Fibroblast of skin of back (primary cell): Measurements from ENCODE around the gene ENGASE.

ENCODE experiments used
- DNase-seq: peaks from one replicate; pipeline ENCODE4 v3.0.0-alpha.2; 2013

ENGASE gene

GRCh38 chr17:79095345-79096055, 20.9 kb downstream of the ENGASE start:
- peak; percentile 6 for DNase-seq

DNA sequence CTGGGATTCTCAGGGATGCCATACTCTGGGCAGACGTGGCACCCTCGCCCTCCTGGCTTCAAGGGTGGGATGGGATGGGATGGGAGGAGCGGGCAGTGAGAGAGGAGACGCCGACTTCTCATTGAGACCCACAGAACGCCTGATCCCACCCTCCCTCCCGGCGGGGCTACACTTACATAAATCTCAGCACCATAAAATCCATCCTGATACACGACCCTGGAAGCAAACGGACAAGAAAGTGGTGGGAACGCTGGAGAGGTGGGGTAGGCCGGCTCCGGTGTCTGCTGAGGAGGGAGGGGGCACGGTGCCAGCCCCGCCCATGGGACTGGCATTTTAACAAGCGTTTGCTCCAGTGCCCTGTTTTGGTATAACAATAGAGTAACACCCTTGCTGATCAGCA, 21.9 kb downstream of the ENGASE start:
- DNase-seq, result no peak

GRCh38 chr17:79097226-79098055, 22.8 kb downstream of the ENGASE start:
- DNase-seq, result no peak

GRCh38 chr17:79098282-79098867, 23.8 kb downstream of the ENGASE start:
- no peak for DNase-seq

- no peak for DNase-seq
Observed at GRCh38 chr17:79100405-79100804, 25.8 kb downstream of the ENGASE start.

DNA sequence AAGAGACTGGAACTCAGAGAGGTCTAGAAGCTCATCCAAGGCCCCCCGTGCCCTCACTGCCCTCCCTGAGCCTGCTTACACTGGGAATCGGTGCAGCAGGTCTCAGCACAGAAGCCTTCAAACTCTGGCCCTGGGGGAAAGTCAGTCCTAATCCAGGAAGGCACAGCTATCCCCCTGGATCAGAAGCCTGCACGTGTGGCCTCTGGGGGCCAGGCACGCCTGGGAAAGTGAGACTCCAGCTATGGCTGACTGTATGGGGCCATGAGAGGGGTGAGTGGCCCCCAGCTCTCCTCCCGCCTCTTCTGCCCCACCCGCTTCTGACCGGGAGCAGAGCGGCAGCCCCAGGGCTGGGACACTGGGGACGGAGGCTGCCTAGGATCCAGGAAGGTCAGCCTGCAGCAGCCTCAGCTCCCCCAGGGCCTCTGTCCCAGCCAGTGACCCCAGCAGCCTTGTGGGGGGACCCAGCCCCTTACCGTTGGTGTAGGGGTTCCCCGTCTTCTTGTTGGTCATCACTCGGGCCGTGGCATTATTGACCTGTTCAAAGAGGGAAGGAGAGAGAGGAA, 26.6 kb downstream of the ENGASE start:
- no peak for DNase-seq

DNA sequence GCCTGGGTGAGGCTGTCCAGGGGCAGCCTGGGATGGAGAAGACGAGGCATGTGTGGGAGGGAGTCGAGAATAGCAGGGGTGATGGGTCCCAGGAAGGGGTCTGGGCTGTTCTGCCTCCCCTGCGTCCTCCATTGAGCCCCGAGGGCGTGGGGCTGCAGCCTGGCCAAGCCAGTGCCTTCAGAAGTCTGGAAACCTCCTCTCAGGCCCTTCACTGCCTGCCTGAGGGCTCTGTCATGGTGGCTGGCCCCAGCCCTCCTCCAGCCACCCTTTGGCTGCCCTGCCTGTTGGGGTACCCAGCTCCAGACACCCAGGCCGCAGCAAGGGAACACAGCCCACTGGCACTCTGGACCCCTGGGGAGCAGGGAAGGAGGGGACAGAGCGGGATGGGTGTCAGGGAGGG, 27.6 kb downstream of the ENGASE start:
- DNase-seq, result no peak

GRCh38 chr17:79104898-79105600, 30.4 kb downstream of the ENGASE start:
- DNase-seq, result no peak

DNA sequence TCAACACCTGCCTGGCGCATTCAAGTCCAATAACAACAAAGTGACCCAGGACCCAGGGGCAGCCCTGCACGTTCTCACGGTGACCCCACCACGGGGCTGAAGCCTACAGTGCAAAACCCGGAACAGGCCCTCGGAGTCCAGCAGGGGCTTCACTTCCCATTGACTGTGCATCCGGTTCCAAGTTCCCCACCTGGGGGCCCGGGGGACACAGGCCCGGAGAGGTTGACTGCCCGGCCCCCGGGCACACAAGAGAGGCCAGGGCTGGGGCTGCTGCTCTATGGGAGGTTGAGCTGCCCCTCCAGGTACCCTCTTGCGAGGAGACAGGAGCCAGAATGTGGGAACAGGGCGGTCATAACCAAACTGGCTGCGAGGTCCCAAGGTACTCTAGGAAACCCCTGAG, 31.3 kb downstream of the ENGASE start:
- DNase-seq, result no peak

DNA sequence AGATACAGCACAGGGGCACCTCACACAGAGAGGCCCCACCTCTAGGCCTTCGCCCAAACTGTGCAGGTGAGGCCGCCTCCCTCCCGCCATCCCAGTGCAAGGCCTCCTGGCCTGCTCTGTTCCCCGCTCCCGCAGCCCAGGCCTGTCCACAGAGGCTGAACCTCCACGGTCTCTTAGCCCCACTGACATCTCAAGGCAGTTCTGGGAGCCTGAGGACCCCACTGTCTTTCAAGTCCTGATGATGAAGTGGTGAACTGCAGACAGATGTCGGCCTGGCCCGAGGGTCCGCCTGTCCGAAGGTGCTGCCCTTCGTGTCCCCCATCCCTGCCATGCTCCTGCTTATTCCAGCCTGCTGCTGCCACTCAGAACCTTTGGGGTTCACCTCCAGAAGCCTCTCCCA, 32.3 kb downstream of the ENGASE start:
- no peak for DNase-seq

GRCh38 chr17:79107499-79108231, 33.0 kb downstream of the ENGASE start:
- no peak for DNase-seq

GRCh38 chr17:79108232-79108850, 33.7 kb downstream of the ENGASE start:
- DNase-seq, result no peak

DNA sequence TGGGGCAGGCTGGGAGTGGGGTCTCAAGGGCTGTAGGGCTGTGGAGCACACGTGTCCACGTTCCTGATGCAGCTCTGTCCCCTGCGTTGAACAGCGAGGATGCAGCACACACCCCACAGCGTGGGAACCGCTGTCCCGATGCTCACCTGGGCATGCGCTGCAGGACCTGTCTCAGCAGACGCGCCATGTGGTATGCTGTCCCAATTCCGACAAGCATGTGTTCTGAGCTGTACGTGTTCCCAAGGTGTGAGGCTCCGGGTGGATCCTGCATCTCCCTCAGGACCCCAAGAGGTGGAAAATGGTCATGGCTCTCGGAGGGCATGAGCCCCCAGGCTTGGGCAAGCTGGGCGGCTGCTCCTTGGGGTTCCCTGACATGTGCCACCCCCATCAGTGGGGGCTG, 34.2 kb downstream of the ENGASE start:
- no peak for DNase-seq

DNA sequence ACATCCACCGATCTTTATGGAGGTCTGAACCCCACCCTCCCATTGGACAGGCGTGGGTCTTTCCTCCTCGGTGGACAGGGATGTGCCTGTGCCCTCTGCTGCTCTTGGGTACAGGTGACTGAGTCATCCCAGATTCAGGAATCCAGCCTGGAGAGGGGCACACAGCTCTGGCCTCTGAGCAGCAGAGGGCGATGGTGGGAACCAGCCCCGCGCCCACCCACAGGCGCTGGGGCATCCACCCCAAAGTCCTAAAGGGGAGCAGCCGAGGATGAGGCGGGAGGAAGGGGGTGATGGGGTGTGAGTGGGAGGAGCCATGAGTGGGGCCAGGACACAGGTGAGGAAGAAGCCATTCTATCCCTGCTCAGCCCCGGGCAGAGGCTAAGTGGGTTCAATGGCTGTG, 35.0 kb downstream of the ENGASE start:
- no peak for DNase-seq

GRCh38 chr17:79111097-79111496, 36.5 kb downstream of the ENGASE start:
- no peak for DNase-seq

- no peak for DNase-seq
Observed at GRCh38 chr17:79112471-79112870, 37.8 kb downstream of the ENGASE start.

DNA sequence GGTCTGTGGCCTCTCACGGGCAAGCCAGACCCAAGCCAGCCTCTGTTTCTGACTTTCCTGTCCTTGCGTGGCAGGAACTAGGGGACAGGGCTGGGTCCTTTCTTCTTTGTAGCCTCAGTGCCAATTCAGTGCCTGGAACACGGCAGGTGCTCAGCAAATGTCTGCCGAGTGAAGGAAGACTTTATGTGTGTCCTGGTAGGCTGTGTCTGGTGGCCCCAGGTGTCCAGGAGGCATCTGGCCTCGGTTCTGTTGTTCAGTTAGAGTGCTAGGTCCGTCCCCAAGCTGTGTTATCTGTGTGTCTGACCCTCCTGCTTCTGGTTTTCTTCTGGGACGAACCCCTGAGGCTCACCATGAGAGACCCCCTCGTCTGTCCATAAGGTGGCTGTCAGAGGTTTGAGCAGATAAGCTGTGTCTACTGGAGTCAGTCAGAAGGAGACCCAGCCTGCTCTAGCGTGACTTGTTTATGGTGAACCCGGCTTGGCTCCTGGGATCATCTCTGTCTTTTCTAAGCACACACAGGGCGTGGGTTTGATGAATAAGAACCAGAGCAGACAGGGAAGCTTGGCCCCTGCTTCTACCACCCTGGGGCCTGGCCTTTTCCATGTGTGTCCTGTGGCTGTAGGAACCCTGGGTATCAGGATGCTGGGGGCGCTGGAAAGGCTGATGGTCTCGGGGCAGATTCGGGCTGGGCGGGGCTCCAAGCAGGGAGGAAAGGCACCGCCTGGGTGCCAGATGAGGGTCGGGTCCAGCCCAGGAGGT, 39.3 kb downstream of the ENGASE start:
- no peak for DNase-seq

DNA sequence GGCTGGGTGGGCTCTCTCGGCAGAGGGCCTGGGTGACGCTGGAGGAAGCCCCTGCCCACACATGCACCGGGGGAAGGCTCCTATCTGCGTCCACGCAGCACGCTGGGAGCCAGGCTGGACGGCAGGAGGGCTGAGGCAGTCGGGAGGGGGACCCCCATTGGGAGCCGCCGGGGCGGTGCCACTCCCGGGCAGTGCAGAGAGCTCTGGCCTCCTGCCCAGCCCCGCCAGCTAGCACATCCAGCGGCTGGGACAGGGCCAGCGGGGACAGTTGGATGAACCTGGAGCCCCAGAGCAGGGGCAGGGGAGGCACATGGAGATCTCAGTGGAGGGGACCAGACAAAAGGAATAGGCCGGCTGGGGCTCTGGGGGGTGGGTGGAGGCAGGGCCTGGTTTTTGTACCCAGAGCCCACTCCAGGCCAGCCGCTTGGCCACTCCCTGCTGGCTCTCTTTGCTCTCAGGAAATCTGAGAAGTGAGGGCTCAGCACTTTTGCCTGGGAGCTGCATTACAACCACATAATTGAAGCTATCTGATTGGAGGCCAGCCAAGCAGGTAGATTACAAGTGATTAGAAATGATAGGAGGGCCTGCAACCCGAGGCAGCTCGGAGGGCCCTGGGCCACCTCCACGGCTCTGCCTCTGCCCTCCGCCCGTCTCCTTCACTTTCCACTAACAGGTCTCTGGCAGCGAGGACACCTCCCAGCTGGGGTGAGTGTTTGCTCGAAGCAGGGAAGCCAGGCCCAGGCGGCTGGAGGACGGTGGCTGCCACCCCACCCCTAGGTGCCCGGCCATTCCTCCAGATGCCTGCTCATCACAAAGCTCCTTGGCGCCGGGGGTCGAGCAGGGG, 40.1 kb downstream of the ENGASE start:
- DNase-seq, result no peak

DNA sequence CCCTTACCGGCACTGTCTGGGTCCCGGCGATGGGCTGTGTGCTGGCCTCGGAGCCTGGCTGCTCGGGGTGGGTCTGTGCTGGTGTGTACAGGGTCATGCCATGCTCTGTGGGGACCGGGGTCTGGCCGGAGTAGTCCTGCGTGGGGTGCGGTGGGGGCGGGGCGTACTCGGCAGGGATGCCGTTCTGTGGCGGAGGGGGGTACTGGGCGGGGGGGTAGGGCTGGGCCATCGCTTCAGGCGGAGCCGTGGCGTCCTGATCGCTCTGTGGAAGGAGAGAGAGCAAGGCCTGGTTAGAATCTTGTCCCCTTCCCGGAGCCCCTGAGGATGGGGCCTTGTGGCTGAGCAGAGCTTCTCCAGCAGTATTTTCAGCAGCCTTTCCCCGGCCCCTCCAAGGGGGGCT, 40.9 kb downstream of the ENGASE start:
- no peak for DNase-seq
